ENCODE results near the gene MACROD2. TPM values are rescaled to one million over a fixed set of nuclear protein-coding genes. Genes with fewer than 3 reads are reported as not detected.

MACROD2 gene
- total RNA-seq, 1 experiment from 2014 or later: 1.6 TPM

- Mint-ChIP-seq H3K4me3 (no peak overlapping the region), H3K36me3 (ENCODE audit: insufficient read depth in 1 of 3, low read depth in 3 of 3) (peaks cover 0 to 6% (median 0%) of the 10 kb centered on the region in 3 experiments; a peak in 4 of 7 replicates), H3K27ac (no peak overlapping the region), H3K27me3 (ENCODE audit: low read depth) (no peaks in the 10 kb centered on the region), H3K4me1 (no peaks in the 10 kb centered on the region), H3K9me3 (peaks cover 3 to 10% of the 10 kb centered on the region in 2 experiments; a peak in 4 of 5 replicates)
- no peak for TF ChIP-seq CTCF (conservative IDR thresholded peaks at IDR 0.05)
- no peak overlapping the region for H2AFZ ChIP-seq (ENCODE audit: low read length)
- H2BK12ac ChIP-seq (ENCODE audit: insufficient read length, low read depth, low read length): no peak overlapping the region
- H3K9me3 ChIP-seq (ENCODE audit: control insufficient read depth, low read depth, low read length): no peaks in the 10 kb centered on the region
- no peak overlapping the region for H3K4me2 ChIP-seq (ENCODE audit: insufficient read depth, insufficient read length, low read length)
- H3K9ac ChIP-seq (ENCODE audit: extremely low read depth, insufficient read length, low read length): no peak overlapping the region
- no peak overlapping the region for H2BK5ac ChIP-seq (ENCODE audit: insufficient read length, low read length)
- H3K4ac ChIP-seq (ENCODE audit: low read depth, low read length): no peak overlapping the region
- H3K27me3 ChIP-seq (ENCODE audit: insufficient read depth, low read length): no peaks in the 10 kb centered on the region
- H3K14ac ChIP-seq (ENCODE audit: insufficient read depth, low read length): no peak overlapping the region
- H2BK15ac ChIP-seq (ENCODE audit: low read depth, low read length): no peak overlapping the region
- H3K18ac ChIP-seq (ENCODE audit: insufficient read length, low read depth, low read length): no peak overlapping the region
- H3K23ac ChIP-seq (ENCODE audit: insufficient read length, low read depth, low read length): no peak overlapping the region
- no CpG with 5 or more reads among the region's 9 CpGs for WGBS (ENCODE audit: extremely low coverage, insufficient read length, low lambda C conversion rate)
- no peaks in the 10 kb centered on the region for H3K4me1 ChIP-seq (ENCODE audit: insufficient read depth, low read length)
- DNase-seq: no peak
- H4K20me1 ChIP-seq (ENCODE audit: control insufficient read depth, insufficient read depth, insufficient read length): no peaks in the 10 kb centered on the region
- H3K79me2 ChIP-seq (ENCODE audit: insufficient read depth, low read length): no peaks in the 10 kb centered on the region
- H2AK5ac ChIP-seq (ENCODE audit: insufficient read length, low read length): no peak overlapping the region
- H3K79me1 ChIP-seq (ENCODE audit: insufficient read depth, low read depth, low read length, poor library complexity, severe bottlenecking): no peaks in the 10 kb centered on the region
- no peak overlapping the region for H3K27ac ChIP-seq (ENCODE audit: insufficient read length, low read depth, low read length)
- H3K56ac ChIP-seq (ENCODE audit: insufficient read length, low read depth, low read length): no peak overlapping the region
- H3T11ph ChIP-seq (ENCODE audit: low read length): no peak overlapping the region
- H4K91ac ChIP-seq (ENCODE audit: insufficient read length, low read depth, low read length): no peak overlapping the region
- H3K23me2 ChIP-seq (ENCODE audit: insufficient read length, low read depth, low read length, poor library complexity, severe bottlenecking): no peaks in the 10 kb centered on the region
- H2BK20ac ChIP-seq (ENCODE audit: low read depth, low read length, poor library complexity, severe bottlenecking): no peak overlapping the region
- no peak overlapping the region for H2BK120ac ChIP-seq (ENCODE audit: low read depth, low read length, poor library complexity, severe bottlenecking)
- H4K5ac ChIP-seq (ENCODE audit: insufficient read length, low read depth, low read length): no peak overlapping the region
- no peak overlapping the region for H4K8ac ChIP-seq (replicated peaks; ENCODE audit: insufficient read length, low read depth, low read length)
These were observed 1025.5 kb downstream of the MACROD2 start for GRCh38 chr20:15020845-15021244.

Measured in H9 (cell line).